ENCODE data around the gene NANOS2. TPM values are rescaled to one million over a fixed set of nuclear protein-coding genes. Genes with fewer than 3 reads are reported as not detected.

The NANOS2 gene
- total and polyA plus RNA-seq, 2 of the 13 experiments (the other 11 are each of a cell fraction or from before 2014, with no cell fraction given), result not detected

GRCh38 chr19:45952686-45953505, 38.3 kb upstream of the NANOS2 start (continued):
- TF ChIP-seq, protein P1, sequence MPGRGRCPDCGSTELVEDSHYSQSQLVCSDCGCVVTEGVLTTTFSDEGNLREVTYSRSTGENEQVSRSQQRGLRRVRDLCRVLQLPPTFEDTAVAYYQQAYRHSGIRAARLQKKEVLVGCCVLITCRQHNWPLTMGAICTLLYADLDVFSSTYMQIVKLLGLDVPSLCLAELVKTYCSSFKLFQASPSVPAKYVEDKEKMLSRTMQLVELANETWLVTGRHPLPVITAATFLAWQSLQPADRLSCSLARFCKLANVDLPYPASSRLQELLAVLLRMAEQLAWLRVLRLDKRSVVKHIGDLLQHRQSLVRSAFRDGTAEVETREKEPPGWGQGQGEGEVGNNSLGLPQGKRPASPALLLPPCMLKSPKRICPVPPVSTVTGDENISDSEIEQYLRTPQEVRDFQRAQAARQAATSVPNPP (CRISPR knock-in tag; IDR thresholded peaks at IDR 0.05), result no peak
- TF ChIP-seq ZFX (CRISPR knock-in tag; IDR thresholded peaks at IDR 0.05; ENCODE audit: low read depth) (no peak), JUN (CRISPR knock-in tag; IDR thresholded peaks at IDR 0.05) (no peak), ZNF138 (CRISPR knock-in tag; IDR thresholded peaks at IDR 0.05; ENCODE audit: low read depth) (no peak), HES4 (CRISPR knock-in tag; IDR thresholded peaks at IDR 0.05; ENCODE audit: borderline replicate concordance) (peak; percentile 67; the same call in 1 of the 2 replicates)

DNA sequence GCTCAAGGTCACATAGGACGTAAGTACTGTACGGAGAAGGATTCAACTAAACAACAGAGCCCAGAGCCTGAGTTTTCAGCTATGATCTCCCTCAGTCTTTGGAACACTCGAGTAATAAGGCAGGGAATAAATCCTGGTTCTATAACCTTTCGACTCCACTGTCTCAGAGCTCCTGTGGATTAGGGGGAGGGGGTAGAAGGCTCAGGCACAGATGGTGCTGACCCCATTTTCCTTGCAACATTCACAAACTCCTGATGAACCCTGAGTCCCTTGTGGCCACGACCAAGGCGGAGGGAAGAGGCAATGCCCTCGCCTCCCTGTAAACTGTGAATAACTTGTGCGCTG, 37.7 kb upstream of the NANOS2 start:
- H3K27ac ChIP-seq (ENCODE audit: extremely low read length, insufficient read depth, low read length), result no peak overlapping the region
- WGBS (ENCODE audit: low lambda C conversion rate), result 38% methylated on average over 7 of the region's 8 CpGs
- no peaks in the 10 kb centered on the region for H3K79me2 ChIP-seq (ENCODE audit: insufficient read depth, low read length)
- CTCF ChIA-PET (ENCODE audit: low intra/inter-chr PET ratio, low total read pairs), result no interaction called here
- no peak for FAIRE-seq
- H3K36me3 ChIP-seq (replicated peaks in 1 of 2; ENCODE audit: control insufficient read depth in 1 of 2, insufficient read depth in 2 of 2, low read length in 2 of 2), result no peaks in the 10 kb centered on the region
- intact Hi-C loops (cut with micrococcal nuclease; ENCODE audit: unreplicated experiment), result no loop called here
- no peak for ATAC-seq
- no peak overlapping the region for H2AFZ ChIP-seq (ENCODE audit: low read length)
- BruUV-seq (replicated peaks), result no TSS peak
- no peak overlapping the region for H3K4me2 ChIP-seq (ENCODE audit: low read depth, low read length)
- H3K27me3 ChIP-seq (ENCODE audit: control insufficient read depth in 1 of 2, insufficient read depth in 2 of 2, low read length in 2 of 2), result peaks cover 0 to 1% of the 10 kb centered on the region in 2 experiments; a peak in 2 of 5 replicates
- in situ Hi-C loops (cut with HindIII; ENCODE audit: extremely low pct_ligation_motif_present, low pct_unique_long_range_greater_than_20kb), result no loop called here
- TF ChIP-seq ATM (IDR thresholded peaks at IDR 0.05; ENCODE audit: borderline replicate concordance) (no peak), GATA4 (IDR thresholded peaks at IDR 0.05; ENCODE audit: borderline replicate concordance, low read depth) (no peak), ZNF792 (CRISPR knock-in tag; IDR thresholded peaks at IDR 0.05) (0 out of 2 replicates have a peak, but pooled peaks have one; percentile 9)
- no peaks in the 10 kb centered on the region for H4K20me1 ChIP-seq (ENCODE audit: insufficient read depth, low read length)
- no peaks in the 10 kb centered on the region for H3K4me1 ChIP-seq (ENCODE audit: insufficient read depth, low read length)
- H3K4me3 ChIP-seq (replicated peaks in 1 of 3; ENCODE audit: insufficient read depth in 1 of 3, low read depth in 2 of 3, low read length in 3 of 3), result no peak overlapping the region
- POLR2A ChIA-PET, result no interaction called here
- H3K9ac ChIP-seq (ENCODE audit: insufficient read depth, low read depth, low read length), result no peak overlapping the region
- no peak for DNase-seq (ENCODE audit: low spot score)
- H3K9me3 ChIP-seq (ENCODE audit: low read length), result no peaks in the 10 kb centered on the region

Measured in HepG2 (cell line).